Pancreas (tissue), 10 donors: Measurements from ENCODE around the gene MMP10. TPM values are rescaled to one million over a fixed set of nuclear protein-coding genes. Genes with fewer than 3 reads are reported as not detected.

Experiments
- ATAC-seq, 4 donors: fragments of 200-7000 bp; cut with Tn5 transposase; one replicate each; pipeline versions ENCODE4 v1.8.0 to v1.9.1; 2020; ENCODE audit warnings: mild to moderate bottlenecking in 4 of 4, moderate library complexity in 4 of 4
- DNase-seq, 6 donors: peaks; one replicate each; pipeline ENCODE4 v3.0.0-alpha.2; 2020
- FAIRE-seq: peaks from 2 replicates; lab custom pipeline; 2012; peaks lifted over from hg19 to GRCh38; lab: Jason Lieb, UNC
- H3K27ac ChIP-seq, 4 donors: fragments of 200-600 bp; sonication (generic); 1 replicate in 3 of 4; 2 replicates in 1 of 4; pipeline versions ENCODE4 v1.5.0 to v1.8.0; 2020
- H3K27me3 ChIP-seq, 4 donors: fragments of 200-600 bp; one replicate each; pipeline ENCODE4 v1.8.0; 2021
- H3K36me3 ChIP-seq, 3 donors: fragments of 200-600 bp; sonication (generic) in 1 of 3; one replicate each; pipeline versions ENCODE4 v1.5.0 to v1.8.0; 2020 to 2021
- H3K4me1 ChIP-seq, 3 donors: fragments of 200-600 bp; one replicate each; pipeline ENCODE4 v1.8.0; 2021
- H3K4me3 ChIP-seq, 4 donors: fragments of 200-600 bp; sonication (generic) in 2 of 4; one replicate each; pipeline versions ENCODE4 v1.5.0 to v1.8.0; 2020 to 2021
- H3K9me3 ChIP-seq, 4 donors: fragments of 200-600 bp; one replicate each; pipeline ENCODE4 v1.8.0; 2021
- CTCF ChIP-seq, 4 donors: fragments of 200-600 bp; sonication (generic) in 3 of 4; IDR thresholded peaks; one replicate each; pipeline versions ENCODE4 v1.5.0 to v1.8.0; 2021; ENCODE audit warnings: antibody characterized with exemption in 4 of 4
- WGBS, 2 donors: extraction: QIAGEN DNeasy Blood & Tissue Kit; methylation state at CpG; one replicate each; pipeline ENCODE4 v1.1.7; 2013; 5-methylcytosine and 5-hydroxymethylcytosine counted together
- intact Hi-C, 3 donors: fragments of 100-400 bp; cut with DNase I; formaldehyde crosslinking; loops; one replicate each; pipeline versions ENCODE4 v1.11.1 to v1.14.2; 2022
- polyA plus RNA-seq, 2 donors: library from polyadenylated mRNA; stranded (reverse); fragments of 200-250 nt; gene quantifications; one replicate each; pipeline ENCODE4 v1.2.3, GENCODE V29; 2013
- total RNA-seq, 6 donors: library from RNA; stranded (reverse); fragmentation: NEBNext Ultra II Directional in 4 of 6; extraction: Animal tissue kit (Norgen Biotek cat#: 25700) in 4 of 6; gene quantifications; one replicate each; pipeline versions ENCODE4 v1.2.1 to v1.2.4, GENCODE V29; 2021 to 2023
- donor health status: healthy with polysubstance abuse.
- donor health status: DM: no; HTN: no; CAD: no; lungs with moderate emphysema.
- donor health status: DM: no; HTN: no; CAD: no.
- donor health status: control.
- donor health status: control.
- donor health status: Bipolar disorder and iron deficiency.
- donor health status: DM: yes; HTN: yes; CAD: no.
- donor health status: DM: no; HTN: no; CAD: no.
- donor health status: DM: no; HTN: no; CAD: no.
- donor health status: DM: yes; HTN: yes; CAD: no.

MMP10 gene
- total and polyA plus RNA-seq, 8 donors: 0.09 to 2.9 (median 0.34) TPM; not detected in 1

- no peak for ATAC-seq
- peaks cover 0 to 4% (median 0%) of the 10 kb centered on the region in 4 donors for H3K27me3 ChIP-seq
- H3K36me3 ChIP-seq: no peaks in the 10 kb centered on the region
- no peaks in the 10 kb centered on the region for H3K9me3 ChIP-seq
- H3K27ac ChIP-seq: no peak overlapping the region
- FAIRE-seq: no peak
- H3K4me1 ChIP-seq: no peaks in the 10 kb centered on the region
- no peak overlapping the region for H3K4me3 ChIP-seq
- no peak for DNase-seq
- intact Hi-C loops: no loop called here
- no peak for TF ChIP-seq CTCF (IDR thresholded peaks at IDR 0.05)
- 36 to 50% methylated on average over 2 of the region's 2 CpGs for WGBS, 2 donors
These were observed 21.9 kb upstream of the MMP10 start for GRCh38 chr11:102802341-102802740.

- Histone ChIP-seq H3K4me1 (no peaks in the 10 kb centered on the region), H3K9me3 (no peaks in the 10 kb centered on the region), H3K27me3 (peaks cover 0 to 4% (median 0%) of the 10 kb centered on the region in 4 donors), H3K27ac (no peak overlapping the region), H3K36me3 (no peaks in the 10 kb centered on the region), H3K4me3 (no peak overlapping the region)
- no peak for FAIRE-seq
- no peak for ATAC-seq
- no peak for TF ChIP-seq CTCF (IDR thresholded peaks at IDR 0.05)
- no peak for DNase-seq
- 60 to 77% methylated on average over 4 of the region's 4 CpGs for WGBS, 2 donors
- intact Hi-C loops: no loop called here
These were observed 20.3 kb upstream of the MMP10 start for GRCh38 chr11:102800767-102801166.

- 67 to 77% methylated on average over 6 of the region's 6 CpGs for WGBS, 2 donors
- Histone ChIP-seq H3K4me1 (no peaks in the 10 kb centered on the region), H3K27me3 (peaks cover 0 to 1% (median 0%) of the 10 kb centered on the region in 4 donors), H3K4me3 (no peak overlapping the region), H3K27ac (no peak overlapping the region), H3K36me3 (no peaks in the 10 kb centered on the region), H3K9me3 (no peaks in the 10 kb centered on the region)
- no peak for ATAC-seq
- TF ChIP-seq CTCF (IDR thresholded peaks at IDR 0.05): no peak
- intact Hi-C loops: no loop called here
- no peak for DNase-seq
- FAIRE-seq: no peak
These were observed 19.4 kb upstream of the MMP10 start for GRCh38 chr11:102799681-102800340.

GRCh38 chr11:102798012-102798746 lies 17.8 kb upstream of the MMP10 start, which contains the start of gene MMP1:
Gene MMP1 (minus strand): TSS chr11:102798160. CDS start chr11:102798092, 68 bp downstream.
- Histone ChIP-seq H3K36me3 (no peaks in the 10 kb centered on the region), H3K4me1 (no peaks in the 10 kb centered on the region), H3K27me3 (no peaks in the 10 kb centered on the region), H3K27ac (no peak within 1 kb of the TSS), H3K9me3 (no peaks in the 10 kb centered on the region), H3K4me3 (no peak within 1 kb of the TSS)
- WGBS, 2 donors: 80 to 94% methylated on average over 7 of the region's 7 CpGs
- TF ChIP-seq CTCF (IDR thresholded peaks at IDR 0.05): no peak
- intact Hi-C loops: no loop called here
- FAIRE-seq: no peak
- ATAC-seq: peak in 1 of 4 donors; percentile 45
- no peak for DNase-seq

- intact Hi-C loops: no loop called here
- no peak for DNase-seq
- Histone ChIP-seq H3K4me3 (no peak overlapping the region), H3K27me3 (no peaks in the 10 kb centered on the region), H3K4me1 (no peaks in the 10 kb centered on the region), H3K9me3 (no peaks in the 10 kb centered on the region), H3K36me3 (no peaks in the 10 kb centered on the region), H3K27ac (no peak overlapping the region)
- no peak for TF ChIP-seq CTCF (IDR thresholded peaks at IDR 0.05)
- no peak for ATAC-seq
- no peak for FAIRE-seq
These were observed 14.0 kb upstream of the MMP10 start for GRCh38 chr11:102794382-102794781.
